Peyer's patch (tissue), 4 donors: ENCODE data around the gene GATA6.

Experiments
- POLR2A ChIP-seq, 2 donors: fragments of 450-650 bp; IDR thresholded peaks; one replicate each; pipeline ENCODE4 v1.5.1; 2017; ENCODE audit warnings: antibody characterized with exemption in 2 of 2, mild to moderate bottlenecking in 2 of 2, moderate library complexity in 2 of 2
- TF ChIP-seq, protein P1 (sequence below), 6 experiments: fragments of 450-650 bp in 4 of 6; fragments of 200-600 bp in 2 of 6; sonication (generic) in 1 of 6; IDR thresholded peaks; one replicate each; pipeline ENCODE4 v1.5.1; 2017 to 2019; ENCODE audit warnings: antibody characterized with exemption in 6 of 6, mild to moderate bottlenecking in 3 of 6, moderate library complexity in 1 of 6

GRCh38 chr18:22203035-22203434 is 33.6 kb downstream of the GATA6 start:
- TF ChIP-seq, protein P1, sequence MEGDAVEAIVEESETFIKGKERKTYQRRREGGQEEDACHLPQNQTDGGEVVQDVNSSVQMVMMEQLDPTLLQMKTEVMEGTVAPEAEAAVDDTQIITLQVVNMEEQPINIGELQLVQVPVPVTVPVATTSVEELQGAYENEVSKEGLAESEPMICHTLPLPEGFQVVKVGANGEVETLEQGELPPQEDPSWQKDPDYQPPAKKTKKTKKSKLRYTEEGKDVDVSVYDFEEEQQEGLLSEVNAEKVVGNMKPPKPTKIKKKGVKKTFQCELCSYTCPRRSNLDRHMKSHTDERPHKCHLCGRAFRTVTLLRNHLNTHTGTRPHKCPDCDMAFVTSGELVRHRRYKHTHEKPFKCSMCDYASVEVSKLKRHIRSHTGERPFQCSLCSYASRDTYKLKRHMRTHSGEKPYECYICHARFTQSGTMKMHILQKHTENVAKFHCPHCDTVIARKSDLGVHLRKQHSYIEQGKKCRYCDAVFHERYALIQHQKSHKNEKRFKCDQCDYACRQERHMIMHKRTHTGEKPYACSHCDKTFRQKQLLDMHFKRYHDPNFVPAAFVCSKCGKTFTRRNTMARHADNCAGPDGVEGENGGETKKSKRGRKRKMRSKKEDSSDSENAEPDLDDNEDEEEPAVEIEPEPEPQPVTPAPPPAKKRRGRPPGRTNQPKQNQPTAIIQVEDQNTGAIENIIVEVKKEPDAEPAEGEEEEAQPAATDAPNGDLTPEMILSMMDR (IDR thresholded peaks at IDR 0.05), result no peak
- TF ChIP-seq POLR2A (IDR thresholded peaks at IDR 0.05), result no peak
